ENCODE data around the gene FAM229A. TPM values are rescaled to one million over a fixed set of nuclear protein-coding genes. Genes with fewer than 3 reads are reported as not detected.

Gene FAM229A
- total and polyA plus RNA-seq, 2 of the 8 experiments (the other 6 are each of a cell fraction or from before 2014, with no cell fraction given): 4.1 to 4.2 TPM

DNA sequence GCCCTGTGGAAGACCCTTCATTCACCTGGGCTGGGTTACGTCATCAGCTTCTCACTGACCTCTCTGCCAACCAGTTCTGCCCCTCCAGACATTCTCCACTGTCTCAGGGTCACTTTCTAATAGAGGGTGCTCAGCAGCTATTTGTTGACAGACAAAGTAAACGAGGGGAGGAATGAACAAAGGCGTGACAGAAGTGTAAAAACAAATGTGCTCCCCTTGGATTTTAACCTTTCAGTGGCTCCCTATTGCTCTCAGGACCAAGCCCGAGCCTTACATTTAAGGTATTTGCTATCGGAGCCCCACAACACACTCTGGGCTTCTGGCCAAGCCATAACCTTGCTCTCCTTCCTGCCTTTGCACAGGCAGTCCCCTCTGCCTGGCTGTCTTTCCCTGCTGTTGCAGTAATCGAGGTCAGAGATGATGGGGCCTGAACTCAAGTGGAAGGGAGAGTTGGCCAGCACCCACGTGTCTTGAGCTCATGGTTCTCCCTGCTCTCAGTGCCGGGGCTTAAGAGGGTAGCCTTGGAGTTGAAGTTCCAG, 16.9 kb downstream of the FAM229A start (continued):
- TF ChIP-seq FOSL1 (IDR thresholded peaks at IDR 0.05; ENCODE audit: insufficient read depth, low read depth, low read length): no peak
- no peak for TF ChIP-seq EGR1 (IDR thresholded peaks at IDR 0.05; ENCODE audit: borderline replicate concordance, low read depth, low read length)
- no peak for TF ChIP-seq CREB1 (IDR thresholded peaks at IDR 0.05)
